8988T (cell line): Measurements from ENCODE around the gene PITPNM3.

Experiments used
- DNase-seq: peaks from one replicate; pipeline ENCODE4 v3.0.0; 2011

Gene PITPNM3

DNA sequence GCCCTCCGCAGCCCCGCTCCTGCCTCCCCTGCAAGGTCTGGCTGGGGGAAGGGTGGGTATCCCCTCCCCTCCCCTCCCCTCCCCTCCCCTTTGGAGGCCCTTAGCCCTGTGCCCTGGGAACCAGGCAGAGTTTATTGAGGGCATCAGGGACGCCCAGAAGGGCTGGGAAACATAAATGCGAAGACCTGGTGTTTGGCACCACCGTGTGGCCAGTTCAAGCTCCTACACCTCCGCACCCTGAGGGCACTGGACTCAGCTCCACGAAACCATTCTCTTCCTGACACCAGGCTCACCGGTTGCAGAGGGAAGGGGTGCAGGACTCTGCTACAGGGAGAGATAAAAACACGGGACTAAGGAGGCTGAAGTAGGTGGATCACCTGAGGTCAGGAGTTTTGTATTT lies 120.4 kb downstream of the PITPNM3 start:
- DNase-seq = peak; percentile 66

GRCh38 chr17:6435051-6435450 lies 121.3 kb downstream of the PITPNM3 start, which contains the start of gene AIPL1:
Gene AIPL1 (minus strand): TSS chr17:6435121. CDS start chr17:6435104, 17 bp downstream.
- no peak for DNase-seq

DNA sequence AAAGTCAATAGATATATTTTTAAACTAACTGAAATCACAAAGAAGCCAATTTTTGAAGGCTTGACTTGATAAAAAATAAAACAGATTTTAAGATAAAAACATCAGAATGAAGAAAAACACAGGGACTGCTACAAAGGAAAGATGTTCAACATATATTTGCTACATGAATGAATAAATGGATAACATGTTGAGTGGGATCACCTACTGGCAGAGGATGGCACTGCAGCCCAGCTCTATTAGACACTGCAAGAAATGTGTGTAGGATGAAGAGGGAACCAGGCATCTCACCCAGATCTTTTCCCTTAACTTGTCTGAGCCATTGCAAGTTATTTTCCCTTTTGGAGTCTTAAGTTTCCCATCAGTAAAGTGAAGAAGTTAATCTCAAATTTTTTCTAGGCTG lies 125.6 kb downstream of the PITPNM3 start:
- DNase-seq = no peak

DNA sequence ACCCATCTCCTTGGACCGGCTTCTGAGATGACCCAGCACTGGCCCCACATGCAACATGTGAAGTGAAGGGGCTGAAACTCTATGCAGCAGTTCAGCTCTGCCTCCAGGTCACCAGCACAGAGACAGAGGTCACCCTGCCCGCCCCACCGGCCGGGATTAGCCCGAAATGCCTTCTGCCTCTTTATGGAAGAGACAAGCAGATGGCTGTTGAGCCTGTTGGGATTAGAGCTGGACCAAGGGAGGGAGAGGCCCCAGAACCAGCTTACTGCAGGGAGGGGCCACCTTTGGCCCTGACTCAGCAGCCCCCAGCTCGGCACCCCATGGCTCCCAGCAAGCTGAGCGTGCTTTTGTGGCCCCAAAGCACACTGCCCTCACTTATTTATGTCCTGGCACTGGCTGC lies 127.1 kb downstream of the PITPNM3 start:
- no peak for DNase-seq

DNA sequence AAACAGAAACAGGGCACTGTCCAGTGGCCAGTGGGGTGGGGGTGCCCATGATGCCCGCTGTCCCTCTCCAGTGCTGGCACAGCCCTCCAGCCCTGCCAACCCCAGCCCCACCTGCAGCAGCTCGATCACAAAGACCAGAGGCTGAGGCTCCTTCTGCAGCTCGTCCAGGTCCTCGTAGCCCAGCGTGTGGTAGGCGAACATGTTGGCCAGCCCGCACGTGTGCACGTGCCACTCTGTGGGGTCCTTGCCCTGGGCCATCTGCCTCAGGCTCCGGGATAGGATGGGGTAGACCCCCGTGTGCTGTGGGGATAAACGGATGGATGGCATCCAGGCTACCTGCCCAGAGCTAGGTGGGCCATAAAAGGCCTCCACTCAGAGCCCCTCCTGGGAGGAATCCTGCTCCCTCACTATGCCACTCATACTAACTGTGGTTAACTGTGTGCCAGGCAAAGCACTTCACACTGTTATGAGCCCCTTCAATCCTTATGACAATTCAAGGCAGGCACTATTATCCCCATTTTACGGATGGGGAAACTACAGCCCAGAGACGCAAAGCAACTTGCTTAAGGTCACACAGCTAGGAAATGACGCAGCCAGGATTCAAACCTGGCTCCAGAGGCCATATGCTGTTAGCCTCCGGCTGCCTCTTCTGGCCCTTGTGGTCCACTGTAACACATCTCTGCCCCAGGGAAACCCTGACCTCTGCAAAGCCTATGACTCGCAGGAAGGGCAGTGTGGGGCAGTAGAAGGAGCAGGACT lies 128.0 kb downstream of the PITPNM3 start:
- DNase-seq = no peak

- DNase-seq = no peak
These were observed 129.0 kb downstream of the PITPNM3 start for GRCh38 chr17:6427279-6427781.

- DNase-seq = no peak
These were observed 129.8 kb downstream of the PITPNM3 start for GRCh38 chr17:6426356-6427101.

GRCh38 chr17:6425407-6425806 lies 130.9 kb downstream of the PITPNM3 start:
- DNase-seq = no peak

GRCh38 chr17:6423931-6424330 lies 132.4 kb downstream of the PITPNM3 start:
- DNase-seq = no peak

DNA sequence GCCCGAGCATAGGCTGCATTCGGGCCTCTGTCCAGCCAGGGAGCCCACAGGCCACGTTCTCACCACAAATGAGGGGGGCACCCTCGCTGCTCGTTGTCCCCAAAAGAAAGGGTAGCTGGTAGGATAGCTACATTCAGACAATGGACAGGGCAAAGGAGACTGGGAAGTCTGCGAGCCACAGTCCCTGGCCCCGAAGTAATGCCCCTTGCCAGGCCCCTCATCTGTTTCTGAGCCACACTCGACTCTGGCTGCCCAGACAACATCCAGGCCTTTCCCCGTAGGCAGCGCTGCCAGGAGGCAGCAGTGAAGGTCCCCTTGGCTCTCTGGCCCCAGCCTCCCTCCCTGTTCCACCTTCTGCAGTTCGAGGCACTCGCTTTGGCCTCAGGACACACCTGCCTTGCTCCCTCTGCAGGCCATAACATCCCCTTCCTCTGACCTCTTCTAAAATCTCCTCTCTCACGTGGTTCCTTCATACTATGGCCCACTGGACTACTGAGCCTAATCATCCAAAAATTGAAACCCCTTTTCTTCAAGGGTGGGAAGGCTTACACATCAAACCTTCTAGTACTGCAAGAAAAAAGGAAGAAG lies 133.6 kb downstream of the PITPNM3 start:
- DNase-seq = no peak

DNA sequence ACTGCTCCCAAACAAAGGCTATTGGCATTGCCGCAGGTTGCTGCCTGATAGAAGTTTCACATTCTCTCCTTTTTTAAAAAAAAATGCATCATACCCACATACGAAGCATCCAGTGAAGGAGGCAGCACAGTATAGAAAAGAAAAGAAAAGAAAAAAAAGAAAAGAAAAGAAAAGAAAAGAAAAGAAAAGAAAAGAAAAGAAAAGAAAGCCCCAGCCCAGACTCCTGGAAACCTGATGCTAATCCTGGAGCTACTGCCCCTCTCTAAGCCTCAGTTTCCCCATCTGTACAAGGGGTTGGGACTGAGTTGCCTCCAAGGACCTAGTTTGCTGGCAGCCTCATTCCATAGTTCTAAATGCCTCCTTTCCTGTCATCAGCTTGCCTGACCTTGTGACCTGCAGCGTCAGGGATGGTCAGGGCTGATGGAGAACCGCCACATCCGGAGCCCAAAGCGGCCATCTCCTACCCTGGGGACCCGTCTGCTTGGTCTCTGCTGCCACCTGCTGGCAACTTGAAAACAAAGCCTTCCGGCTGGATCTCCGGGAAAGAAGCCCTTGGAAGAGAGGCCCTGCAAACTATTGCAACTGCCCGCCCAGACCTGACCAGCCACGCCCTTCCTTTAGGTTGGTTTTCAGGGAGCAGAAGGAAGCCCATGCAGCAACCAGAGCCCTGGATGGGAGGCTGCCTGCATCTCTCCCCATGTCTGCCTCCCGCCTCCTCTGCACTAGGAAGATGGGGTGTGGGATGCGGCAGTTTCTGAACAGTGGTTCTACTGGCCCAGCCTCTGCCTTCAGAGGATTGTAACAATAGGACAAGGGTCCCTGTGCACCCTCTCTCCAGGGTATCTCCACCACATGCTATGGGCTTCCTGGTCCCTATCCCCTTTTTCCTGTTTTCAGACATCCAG lies 134.4 kb downstream of the PITPNM3 start:
- DNase-seq = peak; percentile 68

- DNase-seq = no peak
These were observed 136.1 kb downstream of the PITPNM3 start for GRCh38 chr17:6420173-6420641.

DNA sequence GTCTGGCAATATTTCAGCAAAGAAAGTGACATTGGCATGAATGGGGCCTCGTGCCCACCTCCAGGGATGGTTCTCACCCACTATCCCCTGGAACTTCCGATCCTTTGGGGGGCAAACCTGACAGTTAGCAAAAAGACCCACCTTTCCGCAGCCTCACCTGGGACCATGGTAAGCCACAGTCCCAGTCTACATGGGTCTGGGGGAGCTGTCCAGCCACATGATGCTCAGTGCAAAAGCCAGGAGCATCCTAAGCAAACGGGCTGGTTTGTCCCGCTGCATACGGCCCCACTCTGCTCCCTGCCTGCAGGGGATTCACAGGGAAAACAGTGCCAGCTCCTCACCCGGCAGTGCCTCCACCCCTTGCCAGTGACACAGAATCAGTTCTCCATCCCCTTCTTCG lies 140.7 kb downstream of the PITPNM3 start:
- no peak for DNase-seq

DNA sequence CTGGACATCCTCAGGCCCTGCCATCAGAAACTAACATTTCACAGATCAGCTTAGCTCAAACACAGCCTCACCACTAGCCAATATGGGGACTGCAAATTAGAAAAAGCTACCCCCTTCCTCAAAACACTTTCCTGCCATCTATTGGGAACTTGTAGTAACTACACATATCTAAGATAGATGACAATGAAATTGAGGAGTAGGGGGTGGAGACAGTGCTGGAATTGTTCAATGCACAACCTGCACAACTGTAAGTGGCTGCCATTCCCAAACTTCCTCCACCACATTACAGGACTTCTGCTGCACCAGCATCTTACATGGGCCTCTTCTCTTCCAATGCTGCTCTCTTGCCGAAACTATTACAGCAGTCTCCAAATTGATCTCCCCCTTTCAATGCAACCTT lies 143.3 kb downstream of the PITPNM3 start:
- peak; percentile 42 for DNase-seq

DNA sequence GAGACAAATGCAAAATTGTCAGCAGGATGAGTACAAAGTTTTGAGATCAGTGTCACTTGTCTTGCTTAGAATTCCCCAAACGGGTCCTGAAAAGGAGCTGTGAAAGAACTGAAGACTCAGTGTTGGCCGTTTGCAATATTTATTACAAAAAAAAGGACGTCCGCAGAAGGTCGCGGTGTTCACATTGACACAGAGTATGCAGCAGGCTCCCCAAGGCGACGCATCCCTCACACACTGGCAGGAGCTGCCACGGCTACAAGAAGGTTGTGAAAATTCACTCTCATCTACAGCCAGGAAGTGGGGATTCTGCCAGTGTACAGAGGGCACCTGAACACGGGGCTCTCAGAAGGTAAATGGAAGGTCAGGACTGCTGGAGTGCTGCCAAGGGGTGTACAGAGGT lies 147.6 kb downstream of the PITPNM3 start:
- DNase-seq = no peak

DNA sequence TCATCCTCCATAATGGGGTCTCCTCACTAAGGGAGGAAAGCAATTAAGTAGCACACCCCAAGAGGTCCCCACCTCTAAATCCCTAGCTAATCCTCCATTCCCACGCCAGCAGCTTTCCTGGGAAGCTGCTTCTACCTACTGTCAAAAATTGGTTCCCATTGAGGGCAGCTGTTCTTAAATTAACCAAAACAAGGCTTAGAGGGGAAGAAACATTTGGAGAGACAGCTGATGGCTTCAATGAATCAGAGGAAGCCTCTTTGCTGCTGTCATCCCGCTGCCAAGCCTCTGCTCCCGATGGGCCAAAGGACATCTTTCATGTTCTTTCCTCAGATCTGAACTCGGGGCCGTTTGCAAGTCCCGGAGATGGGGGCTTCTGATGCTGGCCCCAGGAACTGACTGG lies 148.1 kb downstream of the PITPNM3 start:
- DNase-seq = no peak

DNA sequence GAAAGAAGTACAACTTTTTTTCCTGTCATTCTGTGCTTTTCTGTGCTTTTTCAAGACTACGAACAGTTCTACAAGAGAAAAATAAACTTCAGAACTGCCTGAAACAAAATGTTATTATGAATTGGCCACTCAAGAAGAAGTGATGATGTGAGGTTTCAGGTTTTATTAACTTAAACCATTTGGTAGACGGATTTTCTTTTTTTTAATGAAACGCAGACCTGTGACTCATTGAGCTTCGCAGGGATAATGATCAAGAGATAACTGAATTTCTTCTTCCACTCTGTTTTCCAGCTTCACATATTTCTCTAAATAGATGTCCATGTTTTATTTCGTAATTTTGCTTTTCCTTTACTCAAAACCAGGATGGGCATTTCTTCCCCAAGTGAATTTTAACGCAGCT lies 154.1 kb downstream of the PITPNM3 start:
- DNase-seq = no peak
